Stimulated activated CD8-positive, alpha-beta memory T cell treated with anti-CD3 and anti-CD28 coated beads, Interleukin-15, amount 100 ng/mL, for 1 hour (primary cell): ENCODE data around the gene NOS1AP.
A peak's percentile ranks its signal among the peaks of the same experiment; 100 is the strongest.
"Not testable (repeated sequence)": the region's sequence is repeated elsewhere in the genome, so short reads cannot be mapped to it uniquely, and the experiment has no call there.

Experiments used
- DNase-seq: peaks from one replicate; pipeline ENCODE4 v3.0.0-alpha.2; 2020; ENCODE audit warnings: low read depth

The NOS1AP gene

DNA sequence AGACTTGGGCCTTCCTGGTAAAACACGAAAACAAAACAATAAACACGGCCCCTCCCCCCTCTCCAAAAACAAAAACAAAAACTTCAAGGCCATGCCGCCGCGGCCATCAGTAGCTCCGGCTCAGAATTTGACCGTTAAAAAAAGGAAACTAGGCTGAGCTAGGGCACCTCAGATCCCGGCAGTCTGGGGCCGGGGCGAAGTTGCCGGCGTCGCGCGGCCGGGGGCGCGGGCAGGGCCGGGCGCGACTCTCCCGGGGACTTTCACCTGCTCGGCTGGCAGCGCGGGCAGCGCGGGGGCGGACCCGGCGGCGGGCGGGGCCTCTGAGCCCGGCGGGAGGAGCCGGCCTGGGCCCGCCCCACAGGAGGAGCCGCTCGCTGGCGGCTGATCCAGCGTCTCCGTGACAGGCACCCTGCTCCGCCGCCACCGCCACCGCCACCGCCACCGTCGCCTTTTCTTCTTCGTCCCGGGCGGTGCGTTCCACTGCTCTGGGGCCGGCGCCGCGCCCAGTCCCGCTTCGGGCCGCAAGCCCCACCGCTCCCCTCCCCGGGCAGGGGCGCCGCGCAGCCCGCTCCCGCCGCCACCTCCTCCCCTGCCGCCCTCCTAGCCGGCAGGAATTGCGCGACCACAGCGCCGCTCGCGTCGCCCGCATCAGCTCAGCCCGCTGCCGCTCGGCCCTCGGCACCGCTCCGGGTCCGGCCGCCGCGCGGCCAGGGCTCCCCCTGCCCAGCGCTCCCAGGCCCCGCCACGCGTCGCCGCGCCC lies at the start of gene NOS1AP:
Gene NOS1AP, plus strand, starts transcription at position 358 of the 760 bp plus-strand sequence. CDS start 487 bp downstream, outside the sequence.
- peak; percentile 54 for DNase-seq

DNA sequence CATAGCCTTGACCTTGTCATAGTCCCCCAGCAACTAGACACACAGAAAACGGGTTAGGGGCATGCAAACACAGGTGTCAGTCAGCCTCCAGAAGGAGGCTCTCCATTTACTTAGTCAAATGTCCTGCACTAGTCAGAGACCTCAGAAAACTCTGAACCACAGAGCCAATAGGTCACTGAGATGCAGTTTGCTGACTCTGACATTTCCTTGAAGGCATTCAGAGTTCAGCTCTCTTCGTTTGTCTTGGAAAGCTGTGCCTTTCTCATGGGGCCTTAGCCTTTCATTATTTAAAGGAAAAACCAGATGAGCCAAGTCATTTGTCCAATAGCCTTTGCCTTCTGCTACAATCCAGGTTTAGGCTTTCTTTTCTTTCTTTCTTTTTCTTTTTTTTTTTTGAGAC lies 49.3 kb upstream of the NOS1AP start:
- DNase-seq: no peak

DNA sequence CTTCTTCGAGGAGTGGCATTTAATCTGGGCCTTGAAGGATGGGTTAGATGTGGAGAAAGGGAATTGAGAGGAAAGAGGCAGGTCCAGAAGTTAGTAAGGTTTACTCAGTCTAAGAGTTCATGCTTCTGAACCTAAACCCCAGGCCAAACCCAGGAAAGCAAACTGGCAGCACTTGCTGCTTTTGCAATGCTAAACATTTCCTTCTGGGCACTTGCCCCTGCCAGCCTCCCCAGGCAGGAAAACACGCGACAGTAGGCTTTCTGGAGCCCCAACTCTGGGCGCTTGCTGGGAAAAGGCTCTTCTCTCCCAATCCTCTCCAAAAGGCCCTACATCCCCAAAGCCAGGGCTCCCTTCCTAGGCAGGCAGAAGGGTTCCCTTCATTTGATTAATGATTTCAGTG lies 48.4 kb upstream of the NOS1AP start:
- no peak for DNase-seq

DNA sequence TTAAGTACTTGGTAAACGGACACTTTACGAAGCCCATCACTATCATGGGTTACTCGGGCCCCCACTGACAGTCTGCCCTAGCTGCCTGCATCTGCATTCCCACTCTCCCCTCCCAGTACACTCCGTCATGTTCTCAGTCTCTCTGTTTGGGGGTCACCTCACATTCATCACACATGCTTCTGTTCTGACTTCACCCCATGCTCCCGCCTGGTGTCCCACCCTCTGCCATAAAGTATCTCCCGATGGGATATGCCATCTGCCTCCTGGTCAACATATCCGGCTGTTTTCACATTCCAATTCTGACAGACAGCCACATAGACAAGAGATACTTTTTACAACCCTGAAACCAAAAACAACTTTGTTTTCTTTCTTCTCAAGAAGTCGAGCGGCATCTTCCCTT lies 46.9 kb upstream of the NOS1AP start:
- DNase-seq: no peak

DNA sequence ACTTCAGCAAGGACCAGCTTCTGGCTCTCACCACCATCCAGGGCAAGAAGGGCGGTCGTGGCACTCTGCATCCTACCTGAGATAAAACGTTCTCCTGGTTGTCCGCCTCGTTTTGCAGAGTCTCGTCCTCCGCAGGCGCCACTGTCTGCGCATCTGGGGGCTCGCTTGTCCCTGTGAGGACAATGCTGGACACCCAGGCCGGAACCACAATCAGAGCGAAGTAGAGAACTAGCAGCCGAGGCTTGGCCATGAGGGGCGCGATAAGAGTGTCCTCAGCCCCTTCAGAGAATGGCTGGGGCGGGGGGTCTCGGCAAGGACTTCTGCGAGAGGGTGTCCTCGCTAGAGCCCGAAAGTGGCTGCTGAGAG lies 46.3 kb upstream of the NOS1AP start:
- no peak for DNase-seq

DNA sequence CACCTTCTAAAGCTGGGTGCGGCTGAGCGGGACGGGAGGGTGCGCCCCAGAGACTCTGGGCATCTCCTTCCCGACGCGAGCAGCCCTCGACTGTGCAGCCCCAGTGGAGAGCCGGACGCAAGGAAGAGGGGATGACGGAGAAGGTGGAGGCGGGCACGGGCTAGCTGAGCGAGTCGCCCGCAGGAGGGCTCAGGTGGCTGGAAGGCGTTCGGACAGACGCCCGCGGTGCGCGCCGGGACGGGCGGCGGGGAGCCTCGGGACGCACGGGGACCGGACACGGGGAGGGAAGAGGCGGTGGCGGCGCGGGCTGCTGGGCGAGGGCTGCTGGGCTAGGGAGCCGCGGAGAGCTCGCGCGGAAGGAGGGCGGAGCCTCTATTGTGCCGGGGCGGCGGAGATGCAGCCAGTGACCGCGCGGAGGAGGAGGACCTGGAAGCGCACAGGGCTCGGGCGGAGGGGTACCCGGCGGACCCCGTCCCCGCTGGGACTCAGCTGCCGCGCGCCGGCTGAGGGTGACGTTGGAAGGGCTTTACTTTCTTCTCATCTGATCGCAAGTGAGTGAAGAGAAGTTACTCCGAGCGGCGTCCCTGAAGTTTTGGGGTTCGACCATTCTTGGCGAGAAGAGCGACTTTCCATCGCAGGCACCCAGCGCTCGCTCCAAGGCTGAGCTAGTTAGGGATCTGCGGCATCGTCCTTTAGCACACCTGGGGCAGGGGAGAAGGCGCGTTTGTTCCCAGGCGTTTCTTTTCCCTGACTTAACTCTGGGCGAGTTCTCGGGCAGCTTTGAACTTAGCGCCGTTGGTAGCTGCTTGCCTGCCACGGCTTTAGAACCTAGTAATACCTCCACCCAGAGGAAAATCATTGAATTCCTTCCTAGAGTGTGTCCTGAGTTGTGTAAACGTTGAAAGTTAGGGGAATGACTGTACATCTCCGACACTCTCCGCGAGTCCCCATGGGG lies 45.7 kb upstream of the NOS1AP start, which contains the start of gene OLFML2B:
Gene OLFML2B, minus strand, starts transcription at position 323 of the 955 bp plus-strand sequence. CDS start 439 bp downstream, outside the sequence.
- DNase-seq: no peak

DNA sequence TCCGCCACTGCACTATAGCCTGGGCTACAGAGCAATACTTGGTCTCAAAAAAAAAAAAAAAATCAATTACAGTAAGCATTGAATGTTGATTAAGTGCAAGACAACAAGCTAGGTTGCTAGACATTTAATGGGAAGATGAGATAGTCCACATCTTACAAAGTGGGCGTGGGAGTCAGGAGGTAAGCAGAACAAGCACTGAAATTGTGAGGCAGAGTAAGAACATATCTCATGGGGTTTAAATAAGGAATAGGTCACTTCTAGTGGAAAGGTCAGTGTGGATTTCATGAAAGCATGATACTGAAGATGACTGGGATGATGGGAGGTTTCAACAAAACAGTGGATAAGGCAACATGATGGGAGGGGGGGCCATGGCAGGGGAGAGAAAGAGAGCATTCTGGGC lies 44.0 kb upstream of the NOS1AP start:
- no peak for DNase-seq

DNA sequence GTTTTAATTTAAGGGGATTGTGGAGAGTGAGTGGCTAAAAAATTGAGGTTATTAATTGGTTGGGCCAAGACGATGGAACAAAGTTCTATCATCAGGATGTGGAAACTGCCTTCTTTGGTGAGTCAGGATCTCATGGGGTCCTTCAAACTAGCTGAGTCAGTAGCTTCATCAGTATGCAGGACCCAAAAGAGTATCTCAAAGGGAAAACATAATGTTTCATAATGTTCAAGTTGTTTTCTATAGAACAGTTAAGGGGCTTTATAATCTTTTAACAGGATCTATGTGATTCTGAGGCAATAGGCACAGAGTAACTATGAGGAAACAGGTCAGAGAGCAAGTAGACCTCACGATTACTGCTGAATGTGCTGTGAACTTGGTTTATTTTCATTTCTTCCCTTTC lies 42.6 kb upstream of the NOS1AP start:
- no peak for DNase-seq

DNA sequence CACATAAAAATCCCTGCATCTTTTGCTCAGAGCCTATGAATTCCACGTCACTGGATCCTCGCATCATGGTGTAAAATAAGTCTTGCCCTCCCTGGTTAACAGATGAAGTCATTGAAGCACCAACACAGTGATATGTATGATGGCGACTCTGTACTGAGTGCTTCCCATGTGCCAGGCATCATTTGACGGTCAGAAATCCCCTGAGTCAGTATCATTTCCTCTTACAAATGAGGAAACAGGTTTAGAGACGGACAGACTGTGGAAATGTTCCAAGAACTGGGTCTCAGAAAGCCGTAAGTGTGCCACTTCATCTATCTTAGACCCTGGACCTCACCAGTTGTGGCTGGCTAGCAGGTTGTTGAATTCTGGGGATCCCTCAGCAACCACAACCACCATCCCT lies 40.8 kb upstream of the NOS1AP start:
- DNase-seq: no peak

DNA sequence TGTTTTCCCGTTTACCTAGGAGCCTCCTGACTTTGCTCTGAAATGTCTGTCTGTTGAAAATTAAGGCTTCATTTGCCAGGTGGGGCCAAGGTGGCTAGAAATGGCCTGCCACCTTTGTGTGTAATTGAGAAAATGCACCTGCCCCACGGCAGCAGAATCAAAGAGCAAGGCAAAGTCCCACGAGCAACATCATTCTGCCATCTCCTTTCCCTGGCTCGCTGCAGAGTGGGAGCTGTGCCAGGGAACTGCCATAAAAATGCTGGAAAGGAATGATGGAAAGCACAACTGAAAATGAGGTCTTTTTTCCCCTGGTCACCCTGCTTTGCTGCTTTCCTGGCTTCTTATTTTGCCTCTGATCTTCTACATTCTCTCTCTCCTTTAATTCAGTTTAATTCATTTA lies 40.3 kb upstream of the NOS1AP start:
- DNase-seq: no peak

DNA sequence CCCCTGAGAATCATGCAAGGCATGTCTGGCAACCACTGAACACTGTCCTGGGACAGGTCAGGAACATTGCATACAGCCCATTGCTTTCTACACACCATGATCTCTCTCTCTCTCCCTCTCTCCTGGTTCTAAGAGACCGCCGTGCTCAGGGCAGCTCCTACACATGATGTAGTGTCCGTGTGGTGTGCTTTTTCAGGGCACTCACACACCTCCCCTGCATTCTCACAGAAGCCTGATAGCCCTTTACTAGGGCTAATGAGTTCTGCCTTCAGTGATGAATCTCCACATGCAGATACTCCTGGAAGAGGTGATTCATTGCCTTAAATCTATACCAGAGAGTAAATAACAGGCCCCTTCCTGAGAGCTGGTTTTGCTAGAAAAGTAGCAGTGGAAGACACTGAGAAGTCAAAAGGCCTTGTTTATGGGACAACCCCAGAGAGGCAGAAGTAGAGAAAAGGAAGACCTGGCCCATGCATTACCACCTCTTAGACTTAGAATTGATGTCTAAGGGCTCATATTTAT lies 38.7 kb upstream of the NOS1AP start:
- no peak for DNase-seq

DNA sequence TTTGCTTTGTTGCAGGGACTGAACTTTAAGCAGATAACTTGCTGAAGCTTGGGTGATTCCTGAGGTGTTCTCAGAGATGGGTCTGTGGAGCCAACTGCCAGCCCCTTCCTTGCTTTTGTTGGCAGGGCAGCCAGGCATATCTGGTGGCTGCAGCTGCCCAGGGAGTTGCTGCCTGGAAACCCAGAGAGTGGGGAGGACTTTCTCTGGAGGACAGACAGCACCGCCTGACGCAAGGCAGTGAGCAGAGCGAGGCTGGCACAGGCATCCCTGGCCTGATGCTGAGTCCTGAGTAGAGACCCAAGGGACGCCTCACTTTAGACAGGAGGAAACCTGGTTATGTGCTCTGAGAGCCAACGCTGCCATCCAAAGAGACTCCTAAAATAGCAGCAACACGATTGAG lies 36.1 kb upstream of the NOS1AP start:
- DNase-seq: no peak

DNA sequence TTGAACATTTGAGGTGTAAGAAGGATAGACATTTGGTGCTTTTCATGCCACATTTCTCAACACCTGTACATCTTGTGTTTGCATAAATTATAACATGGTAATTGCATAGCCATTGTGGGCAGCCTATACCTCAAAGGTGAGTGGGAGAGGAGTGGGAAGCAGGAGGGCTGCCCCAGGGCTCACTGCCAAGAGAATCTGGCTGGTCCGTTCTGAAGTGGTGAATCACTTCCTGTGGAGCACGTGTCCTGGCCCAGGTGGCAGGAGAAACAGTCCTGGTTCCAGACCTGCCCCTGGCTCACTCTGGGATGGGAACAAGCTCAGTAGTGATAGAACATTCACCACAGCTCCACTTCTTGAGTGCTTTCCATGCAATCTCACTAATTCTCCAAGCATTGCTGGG lies 34.2 kb upstream of the NOS1AP start:
- DNase-seq: no peak

DNA sequence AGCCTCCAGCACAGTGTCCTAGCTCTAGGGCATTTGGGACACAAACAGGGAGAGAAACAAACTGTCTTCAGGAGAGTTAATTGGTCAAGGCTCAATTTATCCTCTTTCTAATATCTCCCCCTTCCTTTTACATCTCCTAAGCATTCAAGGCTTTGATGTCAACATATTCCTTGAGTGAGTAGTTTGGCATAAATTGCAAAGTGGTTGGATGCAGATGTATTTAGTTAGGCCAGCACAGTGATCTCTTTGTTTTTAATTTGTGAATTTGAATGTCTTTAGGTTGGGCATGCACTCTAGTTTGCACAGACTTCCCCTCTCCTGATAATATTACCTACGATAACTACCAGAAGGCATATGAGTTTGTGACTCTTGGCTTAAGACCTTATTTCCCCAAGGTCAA lies 33.3 kb upstream of the NOS1AP start:
- no peak for DNase-seq

DNA sequence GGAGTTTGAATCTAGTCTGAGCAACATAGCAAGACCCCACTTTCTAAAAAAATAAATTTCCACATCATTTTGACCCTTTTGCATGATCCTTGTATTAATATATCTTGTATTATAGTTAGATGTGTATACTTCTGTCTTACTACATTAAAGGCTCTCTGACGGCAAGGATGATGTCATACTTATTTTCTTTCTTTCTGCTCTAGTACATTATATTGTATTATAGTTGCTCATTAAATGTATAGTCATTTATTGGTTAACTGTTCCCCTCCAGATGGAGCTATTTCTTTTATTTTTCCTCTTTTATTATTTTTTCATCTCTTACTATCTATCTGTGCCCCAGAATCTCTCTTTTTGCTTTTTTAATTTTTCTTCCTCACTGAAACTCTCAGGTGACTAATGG lies 30.9 kb upstream of the NOS1AP start:
- no peak for DNase-seq

DNA sequence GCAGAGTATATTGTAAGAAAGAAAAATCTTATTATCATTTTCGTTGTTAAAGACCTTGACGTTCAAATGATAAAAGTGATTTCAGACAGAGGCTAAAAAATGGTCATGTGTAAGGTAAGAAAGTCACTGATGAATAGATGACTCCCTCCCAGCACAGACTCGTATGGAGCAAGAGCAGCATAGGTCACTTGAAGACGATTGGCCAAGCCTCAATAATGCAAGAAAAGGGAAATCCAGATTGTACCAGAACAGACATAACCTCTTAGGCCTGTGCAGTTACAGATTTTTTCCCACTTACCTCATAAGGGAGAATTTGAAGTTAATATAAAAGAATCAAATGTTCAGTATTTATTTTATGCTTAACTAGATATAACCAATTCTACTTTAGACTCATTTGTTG lies 29.5 kb upstream of the NOS1AP start:
- DNase-seq: no peak

DNA sequence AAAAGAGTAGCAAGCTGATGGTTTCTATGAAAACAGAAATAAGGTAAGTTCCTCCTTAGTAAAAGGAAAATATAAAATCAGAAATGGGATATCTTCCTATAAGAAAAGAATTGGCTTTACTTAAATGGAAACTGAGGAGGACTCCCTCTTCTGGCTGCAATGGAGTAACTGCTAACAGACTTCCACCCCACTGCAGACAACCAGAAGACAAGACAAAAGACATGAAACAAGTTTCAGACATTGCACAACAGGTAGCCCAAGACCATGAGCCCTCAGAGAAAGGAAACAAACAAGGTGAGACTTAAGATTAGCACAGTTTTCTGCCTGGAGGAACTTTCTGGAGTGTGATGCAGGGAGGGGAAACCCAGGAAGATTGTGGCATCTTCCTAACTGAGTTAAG lies 28.8 kb upstream of the NOS1AP start:
- no peak for DNase-seq

DNA sequence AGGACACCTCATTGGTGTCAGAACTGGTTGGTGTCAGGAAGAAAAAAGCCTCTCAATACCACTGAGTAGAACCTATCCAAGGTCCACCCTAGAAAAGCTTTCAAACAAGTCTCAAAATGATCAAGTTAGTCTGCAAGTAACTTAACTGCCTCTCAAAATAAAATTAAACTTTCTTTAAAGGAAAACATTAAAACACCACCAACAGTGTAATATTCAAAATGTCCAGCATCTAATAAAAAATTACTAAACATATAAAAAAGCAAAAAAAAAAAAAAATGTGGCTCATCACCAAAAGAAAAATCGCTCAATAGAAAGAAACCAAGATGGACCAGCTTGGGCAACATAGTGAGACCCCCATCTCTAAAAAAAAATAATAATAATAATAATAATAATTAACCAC lies 27.1 kb upstream of the NOS1AP start:
- no peak for DNase-seq

DNA sequence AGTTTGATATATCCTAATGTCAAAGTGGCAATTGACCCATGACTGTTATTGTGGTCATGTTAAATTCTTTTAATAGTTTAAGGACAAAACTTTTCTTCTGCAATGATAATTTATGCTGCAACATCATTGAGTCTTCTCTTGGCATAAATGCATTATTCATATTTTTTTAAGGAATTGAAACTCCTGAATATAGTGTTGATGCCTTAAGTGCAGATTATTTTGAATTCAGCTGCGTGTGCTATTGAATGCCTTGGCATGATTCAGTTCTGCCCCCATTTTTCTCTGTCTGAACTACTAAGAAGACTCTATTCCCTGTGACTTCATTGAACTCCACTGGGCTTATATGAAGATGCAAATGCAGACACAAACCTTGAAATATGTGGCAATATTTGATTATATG lies 22.6 kb upstream of the NOS1AP start:
- DNase-seq: no peak

DNA sequence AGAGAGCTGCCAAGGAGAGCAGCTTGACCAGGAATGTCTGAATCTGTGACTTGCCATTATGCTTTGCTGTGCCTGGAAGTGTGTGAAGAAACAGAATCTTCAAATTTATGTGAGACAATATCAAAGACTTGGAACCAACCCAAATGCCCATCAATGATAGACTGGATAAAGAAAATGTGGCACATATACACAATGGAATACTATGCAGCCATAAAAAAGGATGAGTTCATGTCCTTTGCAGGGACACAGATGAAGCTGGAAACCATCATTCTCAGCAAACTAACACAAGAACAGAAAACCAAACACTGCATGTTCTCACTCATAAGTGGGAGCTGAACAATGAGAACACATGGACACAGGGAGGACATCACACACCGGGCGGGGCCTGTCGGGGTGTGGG lies 15.5 kb upstream of the NOS1AP start:
- not testable (repeated sequence) for DNase-seq

DNA sequence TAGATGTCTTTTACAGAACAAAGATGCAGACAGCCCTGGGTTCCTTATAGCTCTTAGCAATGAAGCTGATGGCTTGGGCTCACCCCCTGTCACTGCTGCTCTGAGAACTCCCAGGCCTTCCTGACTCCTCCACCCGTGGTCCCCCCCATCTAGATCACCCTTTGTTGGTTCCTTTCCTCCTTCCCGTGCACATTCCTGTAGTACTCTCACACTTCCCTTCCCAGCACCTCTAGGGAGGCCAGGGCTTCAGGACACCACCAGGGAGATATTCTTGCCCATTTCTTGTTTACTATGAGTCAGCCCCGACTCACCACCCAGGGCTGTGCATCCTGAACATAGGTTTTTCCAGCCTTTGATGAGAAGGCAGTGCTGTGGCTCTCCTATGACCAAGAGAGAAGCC lies 14.4 kb upstream of the NOS1AP start:
- no peak for DNase-seq

DNA sequence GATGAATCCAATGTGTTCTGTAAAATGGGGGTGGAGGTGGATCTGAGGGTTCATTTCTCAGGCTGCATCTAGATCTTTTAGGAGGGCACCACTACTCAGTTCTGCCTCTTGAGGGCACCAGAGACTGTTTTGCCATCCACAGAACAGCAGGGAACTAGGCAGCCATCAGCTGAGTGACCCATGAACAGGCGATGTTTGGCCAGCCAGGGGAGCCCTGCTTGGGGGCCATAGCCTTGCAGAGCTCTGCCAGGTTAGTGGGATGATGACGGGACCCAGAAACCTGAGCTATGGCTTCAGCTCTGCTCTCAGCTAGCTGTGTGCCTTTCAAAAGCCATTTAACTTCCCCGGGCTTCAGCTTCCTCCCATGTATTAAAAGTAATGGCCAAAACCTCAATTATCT lies 13.4 kb upstream of the NOS1AP start:
- no peak for DNase-seq

DNA sequence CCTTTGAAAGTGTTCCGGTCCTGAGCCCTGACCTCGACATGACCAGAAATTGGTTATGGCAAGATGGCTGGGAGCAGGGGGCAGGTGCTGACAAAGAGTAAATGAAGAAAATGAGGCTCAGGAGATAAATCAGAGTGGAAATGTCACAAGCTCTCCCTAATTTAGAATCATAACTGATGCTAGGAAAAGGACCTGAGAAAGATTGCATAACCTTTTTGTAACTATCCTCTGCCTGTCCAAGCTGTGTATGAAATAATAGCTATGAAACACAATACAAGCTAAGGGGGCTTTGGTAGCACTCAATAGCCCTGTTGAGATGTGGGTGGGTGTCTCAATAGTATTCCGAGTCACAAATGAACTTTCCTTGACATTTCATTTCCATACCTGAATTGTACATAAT lies 12.9 kb upstream of the NOS1AP start:
- no peak for DNase-seq
